HepG2 (cell line): ENCODE measurements around the gene TCN2. TPM values are rescaled to one million over a fixed set of nuclear protein-coding genes. Genes with fewer than 3 reads are reported as not detected.

Experiments used
- BRF2 ChIP-seq: sonication (generic); formaldehyde crosslinking; IDR thresholded peaks from 2 replicates; pipeline ENCODE4 v1.8.1; 2022; ENCODE audit warnings: mild to moderate bottlenecking, missing genetic modification reagents
- ETV5 ChIP-seq: IDR thresholded peaks from 2 replicates; pipeline ENCODE4 v1.6.1; 2018; ENCODE audit warnings: missing biosample characterization, missing genetic modification reagents, inconsistent platforms, borderline replicate concordance
- JUND ChIP-seq: sonication (generic); formaldehyde crosslinking; IDR thresholded peaks from 2 replicates; pipeline ENCODE4 v1.8.0; 2022; ENCODE audit warnings: mild to moderate bottlenecking, missing genetic modification reagents
- MAFG ChIP-seq: sonication (generic); formaldehyde crosslinking; IDR thresholded peaks from 2 replicates; pipeline ENCODE4 v1.5.1; 2020; ENCODE audit warnings: mild to moderate bottlenecking, missing genetic modification reagents
- MYNN ChIP-seq: sonication (generic); formaldehyde crosslinking; IDR thresholded peaks from 2 replicates; pipeline ENCODE4 v1.4.0; 2020; ENCODE audit warnings: mild to moderate bottlenecking, low read depth, missing genetic modification reagents
- NFRKB ChIP-seq: fragments of 450-650 bp; IDR thresholded peaks from 2 replicates; pipeline ENCODE4 v1.6.1; 2017
- NRL ChIP-seq: sonication (generic); formaldehyde crosslinking; IDR thresholded peaks from 2 replicates; pipeline ENCODE4 v1.5.0; 2020; ENCODE audit warnings: missing genetic modification reagents, mild to moderate bottlenecking, moderate library complexity, borderline replicate concordance
- PPARG ChIP-seq: conservative IDR thresholded peaks from 2 replicates; pipeline ENCODE4 v1.6.1; 2016; ENCODE audit warnings: missing biosample characterization, missing genetic modification reagents
- PRMT3 ChIP-seq: sonication (generic); formaldehyde crosslinking; IDR thresholded peaks from 2 replicates; pipeline ENCODE4 v1.8.1; 2022; ENCODE audit warnings: low read depth, mild to moderate bottlenecking, moderate library complexity, missing genetic modification reagents, borderline replicate concordance
- SP2 ChIP-seq: sonication (generic); formaldehyde crosslinking; IDR thresholded peaks from 2 replicates; pipeline ENCODE4 v1.5.1; 2020; ENCODE audit warnings: mild to moderate bottlenecking, missing genetic modification reagents
- ZBTB8A ChIP-seq: sonication (generic); formaldehyde crosslinking; IDR thresholded peaks from 2 replicates; pipeline ENCODE4 v1.4.0; 2020; ENCODE audit warnings: mild to moderate bottlenecking, low read depth, missing genetic modification reagents, borderline replicate concordance
- ZNF317 ChIP-seq: sonication (generic); formaldehyde crosslinking; IDR thresholded peaks from 2 replicates; pipeline ENCODE4 v1.5.0; 2020; ENCODE audit warnings: mild to moderate bottlenecking, missing genetic modification reagents
- ZNF44 ChIP-seq: sonication (generic); formaldehyde crosslinking; IDR thresholded peaks from 2 replicates; pipeline ENCODE4 v1.5.1; 2020; ENCODE audit warnings: mild to moderate bottlenecking, missing genetic modification reagents
- ZNF609 ChIP-seq: sonication (generic); formaldehyde crosslinking; IDR thresholded peaks from 2 replicates; pipeline ENCODE4 v1.4.0; 2020; ENCODE audit warnings: mild to moderate bottlenecking, missing genetic modification reagents, borderline replicate concordance
- ZNF709 ChIP-seq: sonication (generic); formaldehyde crosslinking; IDR thresholded peaks from 2 replicates; pipeline ENCODE4 v1.5.0; 2020; ENCODE audit warnings: mild to moderate bottlenecking, missing genetic modification reagents
- ZNF720 ChIP-seq: sonication (generic); formaldehyde crosslinking; IDR thresholded peaks from 2 replicates; pipeline ENCODE4 v1.4.0; 2020; ENCODE audit warnings: missing genetic modification reagents
- ZNF850 ChIP-seq: sonication (generic); formaldehyde crosslinking; conservative IDR thresholded peaks from 2 replicates; pipeline ENCODE4 v1.9.0; 2021; ENCODE audit warnings: mild to moderate bottlenecking, missing genetic modification reagents
- polyA plus RNA-seq, 8 experiments: library from polyadenylated mRNA; depleted of rRNA in 3 of 8; stranded (reverse) in 7 of 8; unstranded in 1 of 8; fragments of >200 nt; fragmentation: Illumina TruSeq in 4 of 8; extraction: Trizol in 4 of 8; gene quantifications; 2 replicates each; pipeline versions ENCODE4 v1.2.1 to v1.2.3, GENCODE V29; 2011 to 2016; ENCODE audit warnings: low read depth in 4 of 8, missing spikeins in 1 of 8, mixed read lengths in 1 of 8; ENCODE audit not compliant: insufficient read depth in 1 of 8
- total RNA-seq, 5 experiments: library from RNA; depleted of rRNA; stranded (reverse); fragments of >200 nt; fragmentation: Illumina TruSeq; extraction: Trizol; gene quantifications; 2 replicates each; pipeline ENCODE4 v1.2.3, GENCODE V29; 2016; ENCODE audit warnings: low read depth in 1 of 5
- TF ChIP-seq, protein P1 (sequence below): sonication (generic); formaldehyde crosslinking; IDR thresholded peaks from 2 replicates; pipeline ENCODE4 v1.4.0; 2020; ENCODE audit warnings: missing genetic modification reagents, mild to moderate bottlenecking, borderline replicate concordance
- TF ChIP-seq, protein P2 (sequence below): sonication (generic); IDR thresholded peaks from 2 replicates; pipeline ENCODE4 v1.6.1; 2016; ENCODE audit warnings: low read depth, borderline replicate concordance

The TCN2 gene
- total and polyA plus RNA-seq, 2 of the 13 experiments (the other 11 are each of a cell fraction or from before 2014, with no cell fraction given), result 0.29 to 0.31 TPM

- TF ChIP-seq PRMT3 (CRISPR knock-in tag) (no peak), MAFG (CRISPR knock-in tag) (no peak), ZBTB8A (CRISPR knock-in tag) (no peak), ZNF709 (CRISPR knock-in tag) (no peak), NFRKB (no peak), ZNF850 (CRISPR knock-in tag) (no peak), ZNF720 (CRISPR knock-in tag) (no peak), JUND (no peak), ZNF609 (CRISPR knock-in tag) (no peak), PPARG (no peak), ZNF44 (CRISPR knock-in tag) (0 out of 2 replicates have a peak, but pooled peaks have one; percentile 71), SP2 (CRISPR knock-in tag) (no peak), ZNF317 (CRISPR knock-in tag) (no peak), MYNN (CRISPR knock-in tag) (no peak), ETV5 (no peak; the same call in 1 of the 2 replicates), BRF2 (CRISPR knock-in tag) (no peak), NRL (CRISPR knock-in tag) (no peak)
- TF ChIP-seq, protein P1, sequence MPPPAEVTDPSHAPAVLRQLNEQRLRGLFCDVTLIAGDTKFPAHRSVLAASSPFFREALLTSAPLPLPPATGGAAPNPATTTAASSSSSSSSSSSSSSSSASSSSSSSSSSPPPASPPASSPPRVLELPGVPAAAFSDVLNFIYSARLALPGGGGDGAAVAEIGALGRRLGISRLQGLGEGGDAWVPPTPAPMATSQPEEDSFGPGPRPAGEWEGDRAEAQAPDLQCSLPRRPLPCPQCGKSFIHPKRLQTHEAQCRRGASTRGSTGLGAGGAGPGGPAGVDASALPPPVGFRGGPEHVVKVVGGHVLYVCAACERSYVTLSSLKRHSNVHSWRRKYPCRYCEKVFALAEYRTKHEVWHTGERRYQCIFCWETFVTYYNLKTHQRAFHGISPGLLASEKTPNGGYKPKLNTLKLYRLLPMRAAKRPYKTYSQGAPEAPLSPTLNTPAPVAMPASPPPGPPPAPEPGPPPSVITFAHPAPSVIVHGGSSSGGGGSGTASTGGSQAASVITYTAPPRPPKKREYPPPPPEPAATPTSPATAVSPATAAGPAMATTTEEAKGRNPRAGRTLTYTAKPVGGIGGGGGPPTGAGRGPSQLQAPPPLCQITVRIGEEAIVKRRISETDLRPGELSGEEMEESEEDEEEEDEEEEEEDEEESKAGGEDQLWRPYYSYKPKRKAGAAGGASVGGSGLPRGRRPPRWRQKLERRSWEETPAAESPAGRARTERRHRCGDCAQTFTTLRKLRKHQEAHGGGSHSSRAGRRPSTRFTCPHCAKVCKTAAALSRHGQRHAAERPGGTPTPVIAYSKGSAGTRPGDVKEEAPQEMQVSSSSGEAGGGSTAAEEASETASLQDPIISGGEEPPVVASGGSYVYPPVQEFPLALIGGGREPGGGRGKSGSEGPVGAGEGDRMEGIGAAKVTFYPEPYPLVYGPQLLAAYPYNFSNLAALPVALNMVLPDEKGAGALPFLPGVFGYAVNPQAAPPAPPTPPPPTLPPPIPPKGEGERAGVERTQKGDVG (CRISPR knock-in tag), result no peak
- TF ChIP-seq, protein P2, sequence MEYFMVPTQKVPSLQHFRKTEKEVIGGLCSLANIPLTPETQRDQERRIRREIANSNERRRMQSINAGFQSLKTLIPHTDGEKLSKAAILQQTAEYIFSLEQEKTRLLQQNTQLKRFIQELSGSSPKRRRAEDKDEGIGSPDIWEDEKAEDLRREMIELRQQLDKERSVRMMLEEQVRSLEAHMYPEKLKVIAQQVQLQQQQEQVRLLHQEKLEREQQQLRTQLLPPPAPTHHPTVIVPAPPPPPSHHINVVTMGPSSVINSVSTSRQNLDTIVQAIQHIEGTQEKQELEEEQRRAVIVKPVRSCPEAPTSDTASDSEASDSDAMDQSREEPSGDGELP, result no peak; the same call in 1 of the 2 replicates
These were observed 60.8 kb downstream of the TCN2 start, which contains the start of gene DUSP18 (continued) for GRCh38 chr22:30667494-30668385.
